ENCODE measurements around the gene MCF2L2.

GRCh38 chr3:183132409-183132808 is 296.0 kb downstream of the MCF2L2 start:
- no peak for TF ChIP-seq ZEB2 (IDR thresholded peaks at IDR 0.05)
- TF ChIP-seq, protein P1, sequence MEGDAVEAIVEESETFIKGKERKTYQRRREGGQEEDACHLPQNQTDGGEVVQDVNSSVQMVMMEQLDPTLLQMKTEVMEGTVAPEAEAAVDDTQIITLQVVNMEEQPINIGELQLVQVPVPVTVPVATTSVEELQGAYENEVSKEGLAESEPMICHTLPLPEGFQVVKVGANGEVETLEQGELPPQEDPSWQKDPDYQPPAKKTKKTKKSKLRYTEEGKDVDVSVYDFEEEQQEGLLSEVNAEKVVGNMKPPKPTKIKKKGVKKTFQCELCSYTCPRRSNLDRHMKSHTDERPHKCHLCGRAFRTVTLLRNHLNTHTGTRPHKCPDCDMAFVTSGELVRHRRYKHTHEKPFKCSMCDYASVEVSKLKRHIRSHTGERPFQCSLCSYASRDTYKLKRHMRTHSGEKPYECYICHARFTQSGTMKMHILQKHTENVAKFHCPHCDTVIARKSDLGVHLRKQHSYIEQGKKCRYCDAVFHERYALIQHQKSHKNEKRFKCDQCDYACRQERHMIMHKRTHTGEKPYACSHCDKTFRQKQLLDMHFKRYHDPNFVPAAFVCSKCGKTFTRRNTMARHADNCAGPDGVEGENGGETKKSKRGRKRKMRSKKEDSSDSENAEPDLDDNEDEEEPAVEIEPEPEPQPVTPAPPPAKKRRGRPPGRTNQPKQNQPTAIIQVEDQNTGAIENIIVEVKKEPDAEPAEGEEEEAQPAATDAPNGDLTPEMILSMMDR (IDR thresholded peaks at IDR 0.05 in 2 of 3, conservative IDR thresholded peaks at IDR 0.05 in 1 of 3; ENCODE audit: insufficient read depth in 2 of 3, low read depth in 1 of 3, low read length in 3 of 3), result no peak
- TF ChIP-seq SP1 (CRISPR knock-in tag; IDR thresholded peaks at IDR 0.05), result no peak
- TF ChIP-seq NFYB (IDR thresholded peaks at IDR 0.05; ENCODE audit: extremely low read depth, insufficient read length), result no peak
- no peak for TF ChIP-seq FOXM1 (IDR thresholded peaks at IDR 0.05; ENCODE audit: low read depth)
- TF ChIP-seq FOXM1 (CRISPR knock-in tag; IDR thresholded peaks at IDR 0.05; ENCODE audit: low read depth), result no peak
- TF ChIP-seq EP300 (IDR thresholded peaks at IDR 0.05; ENCODE audit: low read length), result no peak
- no peak for TF ChIP-seq BHLHE40 (IDR thresholded peaks at IDR 0.05; ENCODE audit: low read length)
- no peak for TF ChIP-seq RNF2 (IDR thresholded peaks at IDR 0.05)
- TF ChIP-seq, protein P2, sequence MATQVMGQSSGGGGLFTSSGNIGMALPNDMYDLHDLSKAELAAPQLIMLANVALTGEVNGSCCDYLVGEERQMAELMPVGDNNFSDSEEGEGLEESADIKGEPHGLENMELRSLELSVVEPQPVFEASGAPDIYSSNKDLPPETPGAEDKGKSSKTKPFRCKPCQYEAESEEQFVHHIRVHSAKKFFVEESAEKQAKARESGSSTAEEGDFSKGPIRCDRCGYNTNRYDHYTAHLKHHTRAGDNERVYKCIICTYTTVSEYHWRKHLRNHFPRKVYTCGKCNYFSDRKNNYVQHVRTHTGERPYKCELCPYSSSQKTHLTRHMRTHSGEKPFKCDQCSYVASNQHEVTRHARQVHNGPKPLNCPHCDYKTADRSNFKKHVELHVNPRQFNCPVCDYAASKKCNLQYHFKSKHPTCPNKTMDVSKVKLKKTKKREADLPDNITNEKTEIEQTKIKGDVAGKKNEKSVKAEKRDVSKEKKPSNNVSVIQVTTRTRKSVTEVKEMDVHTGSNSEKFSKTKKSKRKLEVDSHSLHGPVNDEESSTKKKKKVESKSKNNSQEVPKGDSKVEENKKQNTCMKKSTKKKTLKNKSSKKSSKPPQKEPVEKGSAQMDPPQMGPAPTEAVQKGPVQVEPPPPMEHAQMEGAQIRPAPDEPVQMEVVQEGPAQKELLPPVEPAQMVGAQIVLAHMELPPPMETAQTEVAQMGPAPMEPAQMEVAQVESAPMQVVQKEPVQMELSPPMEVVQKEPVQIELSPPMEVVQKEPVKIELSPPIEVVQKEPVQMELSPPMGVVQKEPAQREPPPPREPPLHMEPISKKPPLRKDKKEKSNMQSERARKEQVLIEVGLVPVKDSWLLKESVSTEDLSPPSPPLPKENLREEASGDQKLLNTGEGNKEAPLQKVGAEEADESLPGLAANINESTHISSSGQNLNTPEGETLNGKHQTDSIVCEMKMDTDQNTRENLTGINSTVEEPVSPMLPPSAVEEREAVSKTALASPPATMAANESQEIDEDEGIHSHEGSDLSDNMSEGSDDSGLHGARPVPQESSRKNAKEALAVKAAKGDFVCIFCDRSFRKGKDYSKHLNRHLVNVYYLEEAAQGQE (IDR thresholded peaks at IDR 0.05; ENCODE audit: borderline replicate concordance), result no peak
- TF ChIP-seq, protein P2 (CRISPR knock-in tag; IDR thresholded peaks at IDR 0.05; ENCODE audit: low read depth), result no peak
- no peak for TF ChIP-seq CAMTA2 (CRISPR knock-in tag; conservative IDR thresholded peaks at IDR 0.05)
- TF ChIP-seq, protein P3, sequence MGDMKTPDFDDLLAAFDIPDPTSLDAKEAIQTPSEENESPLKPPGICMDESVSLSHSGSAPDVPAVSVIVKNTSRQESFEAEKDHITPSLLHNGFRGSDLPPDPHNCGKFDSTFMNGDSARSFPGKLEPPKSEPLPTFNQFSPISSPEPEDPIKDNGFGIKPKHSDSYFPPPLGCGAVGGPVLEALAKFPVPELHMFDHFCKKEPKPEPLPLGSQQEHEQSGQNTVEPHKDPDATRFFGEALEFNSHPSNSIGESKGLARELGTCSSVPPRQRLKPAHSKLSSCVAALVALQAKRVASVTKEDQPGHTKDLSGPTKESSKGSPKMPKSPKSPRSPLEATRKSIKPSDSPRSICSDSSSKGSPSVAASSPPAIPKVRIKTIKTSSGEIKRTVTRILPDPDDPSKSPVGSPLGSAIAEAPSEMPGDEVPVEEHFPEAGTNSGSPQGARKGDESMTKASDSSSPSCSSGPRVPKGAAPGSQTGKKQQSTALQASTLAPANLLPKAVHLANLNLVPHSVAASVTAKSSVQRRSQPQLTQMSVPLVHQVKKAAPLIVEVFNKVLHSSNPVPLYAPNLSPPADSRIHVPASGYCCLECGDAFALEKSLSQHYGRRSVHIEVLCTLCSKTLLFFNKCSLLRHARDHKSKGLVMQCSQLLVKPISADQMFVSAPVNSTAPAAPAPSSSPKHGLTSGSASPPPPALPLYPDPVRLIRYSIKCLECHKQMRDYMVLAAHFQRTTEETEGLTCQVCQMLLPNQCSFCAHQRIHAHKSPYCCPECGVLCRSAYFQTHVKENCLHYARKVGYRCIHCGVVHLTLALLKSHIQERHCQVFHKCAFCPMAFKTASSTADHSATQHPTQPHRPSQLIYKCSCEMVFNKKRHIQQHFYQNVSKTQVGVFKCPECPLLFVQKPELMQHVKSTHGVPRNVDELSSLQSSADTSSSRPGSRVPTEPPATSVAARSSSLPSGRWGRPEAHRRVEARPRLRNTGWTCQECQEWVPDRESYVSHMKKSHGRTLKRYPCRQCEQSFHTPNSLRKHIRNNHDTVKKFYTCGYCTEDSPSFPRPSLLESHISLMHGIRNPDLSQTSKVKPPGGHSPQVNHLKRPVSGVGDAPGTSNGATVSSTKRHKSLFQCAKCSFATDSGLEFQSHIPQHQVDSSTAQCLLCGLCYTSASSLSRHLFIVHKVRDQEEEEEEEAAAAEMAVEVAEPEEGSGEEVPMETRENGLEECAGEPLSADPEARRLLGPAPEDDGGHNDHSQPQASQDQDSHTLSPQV (IDR thresholded peaks at IDR 0.05), result no peak
- TF ChIP-seq E2F1 (CRISPR knock-in tag; IDR thresholded peaks at IDR 0.05), result no peak
- no peak for TF ChIP-seq DPF2 (IDR thresholded peaks at IDR 0.05)
